Measurements from ENCODE around the gene TLN1.

TLN1 gene

DNA sequence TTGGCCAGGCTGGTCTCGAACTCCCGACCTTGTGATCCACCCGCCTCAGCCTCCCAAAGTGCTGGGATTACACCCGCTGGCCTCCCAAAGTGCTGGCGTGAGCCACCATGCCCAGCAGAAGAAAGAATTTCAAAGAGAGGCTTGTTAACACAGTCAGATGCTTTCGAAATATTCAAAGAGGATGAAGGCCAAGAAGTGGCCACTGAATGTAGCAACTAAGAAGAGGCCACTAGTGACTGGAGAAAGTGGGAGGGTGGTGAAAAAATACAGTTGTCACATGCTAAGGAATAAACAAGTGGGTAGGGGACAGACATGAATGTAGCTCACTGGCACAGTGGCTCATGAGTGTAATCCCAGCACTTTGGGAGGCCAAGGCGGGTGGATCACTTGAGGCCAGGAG, 29.3 kb downstream of the TLN1 start (continued):
- TF ChIP-seq, protein P1, sequence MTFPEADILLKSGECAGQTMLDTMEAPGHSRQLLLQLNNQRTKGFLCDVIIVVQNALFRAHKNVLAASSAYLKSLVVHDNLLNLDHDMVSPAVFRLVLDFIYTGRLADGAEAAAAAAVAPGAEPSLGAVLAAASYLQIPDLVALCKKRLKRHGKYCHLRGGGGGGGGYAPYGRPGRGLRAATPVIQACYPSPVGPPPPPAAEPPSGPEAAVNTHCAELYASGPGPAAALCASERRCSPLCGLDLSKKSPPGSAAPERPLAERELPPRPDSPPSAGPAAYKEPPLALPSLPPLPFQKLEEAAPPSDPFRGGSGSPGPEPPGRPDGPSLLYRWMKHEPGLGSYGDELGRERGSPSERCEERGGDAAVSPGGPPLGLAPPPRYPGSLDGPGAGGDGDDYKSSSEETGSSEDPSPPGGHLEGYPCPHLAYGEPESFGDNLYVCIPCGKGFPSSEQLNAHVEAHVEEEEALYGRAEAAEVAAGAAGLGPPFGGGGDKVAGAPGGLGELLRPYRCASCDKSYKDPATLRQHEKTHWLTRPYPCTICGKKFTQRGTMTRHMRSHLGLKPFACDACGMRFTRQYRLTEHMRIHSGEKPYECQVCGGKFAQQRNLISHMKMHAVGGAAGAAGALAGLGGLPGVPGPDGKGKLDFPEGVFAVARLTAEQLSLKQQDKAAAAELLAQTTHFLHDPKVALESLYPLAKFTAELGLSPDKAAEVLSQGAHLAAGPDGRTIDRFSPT (tag by site-specific recombination; IDR thresholded peaks at IDR 0.05), result no peak
- no peak for TF ChIP-seq BCL11B (tag by site-specific recombination; IDR thresholded peaks at IDR 0.05; ENCODE audit: low read depth)

DNA sequence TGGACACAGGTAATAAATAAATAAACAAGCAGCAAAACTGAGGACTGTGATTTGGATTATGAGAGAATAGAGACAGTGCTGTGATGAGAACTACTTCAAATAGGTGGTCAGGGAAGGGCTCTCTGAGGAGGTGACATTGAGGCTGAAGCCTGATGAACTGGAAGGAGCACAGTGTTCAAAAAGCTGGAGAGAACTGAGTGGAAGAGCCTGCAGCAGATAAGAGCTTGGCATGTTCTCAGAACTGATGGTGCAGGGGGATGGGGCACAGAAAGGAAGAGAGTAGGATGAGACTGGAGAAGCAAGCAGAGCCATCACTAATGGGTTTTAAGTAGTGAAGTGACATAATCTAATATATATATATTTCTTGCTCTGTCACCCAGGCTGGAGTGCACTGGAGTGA, 31.1 kb downstream of the TLN1 start:
- Histone ChIP-seq H3K4me1 (ENCODE audit: control insufficient read depth, insufficient read depth, low read length) (no peaks in the 10 kb centered on the region), H3K36me3 (ENCODE audit: control insufficient read depth in 2 of 2, insufficient read depth in 1 of 2, low read length in 2 of 2) (peaks cover 27 to 100% of the 10 kb centered on the region in 2 experiments), H3K27ac (ENCODE audit: extremely low read depth, low read depth, low read length) (no peak overlapping the region), H3K9me3 (ENCODE audit: control insufficient read depth, insufficient read depth, low read depth, low read length) (no peaks in the 10 kb centered on the region), H3K4me3 (ENCODE audit: low read depth, low read length) (no peak overlapping the region)
- CTCF ChIA-PET, result interaction anchor here (0.7 to 1.2 kb wide), 6 partner anchors 8 to 54 kb away, joined by 3 to 5 read pairs (median 3); partner anchors contain the start of gene ARHGEF39
- TF ChIP-seq ZBTB21 (tag by site-specific recombination; IDR thresholded peaks at IDR 0.05), result no peak
- POLR2A ChIA-PET, result interaction anchor here (0.6 to 1.3 kb wide), 3 partner anchors 27 to 56 kb away, joined by 3 read pairs; partner anchors contain the start of genes CREB3 and TLN1

DNA sequence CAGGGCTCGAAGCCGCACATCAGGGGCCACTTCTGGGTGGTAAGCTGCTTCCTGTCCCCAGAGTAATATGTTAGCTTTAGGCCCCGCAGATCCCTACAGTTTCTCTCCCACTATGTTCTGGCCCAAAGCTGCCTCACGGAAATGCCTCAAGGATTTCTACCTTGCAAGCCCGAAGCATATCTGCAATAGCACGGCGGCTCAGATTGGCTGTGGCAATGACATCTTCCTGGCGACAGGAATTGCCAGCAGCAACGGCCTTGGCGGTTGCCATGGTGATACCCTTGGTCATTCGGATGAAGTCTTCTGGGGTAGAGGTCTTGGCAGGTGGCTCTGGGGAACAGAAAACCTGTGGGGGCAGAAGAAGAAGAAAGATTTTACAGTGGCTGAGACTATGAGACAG, 32.0 kb downstream of the TLN1 start:
- Histone ChIP-seq H3K36me3 (ENCODE audit: control insufficient read depth in 2 of 2, insufficient read depth in 1 of 2, low read length in 2 of 2) (peaks cover 27 to 94% of the 10 kb centered on the region in 2 experiments), H3K9me3 (ENCODE audit: control insufficient read depth, insufficient read depth, low read depth, low read length) (no peaks in the 10 kb centered on the region), H3K4me3 (ENCODE audit: low read depth, low read length) (no peak overlapping the region), H3K4me1 (ENCODE audit: control insufficient read depth, insufficient read depth, low read length) (no peaks in the 10 kb centered on the region), H3K27ac (ENCODE audit: extremely low read depth, low read depth, low read length) (no peak overlapping the region)
- ChIA-PET CTCF (interaction anchor here (0.7 to 1.2 kb wide), 3 partner anchors 9 to 53 kb away, joined by 3 to 4 read pairs (median 3); no protein-coding TSS in a partner anchor), POLR2A (interaction anchor here (1.3 kb wide), 1 partner anchor 32 kb away, joined by 3 read pairs; the partner anchor contains the start of genes CREB3 and TLN1)
- TF ChIP-seq GLIS1 (tag by site-specific recombination; IDR thresholded peaks at IDR 0.05), result no peak

DNA sequence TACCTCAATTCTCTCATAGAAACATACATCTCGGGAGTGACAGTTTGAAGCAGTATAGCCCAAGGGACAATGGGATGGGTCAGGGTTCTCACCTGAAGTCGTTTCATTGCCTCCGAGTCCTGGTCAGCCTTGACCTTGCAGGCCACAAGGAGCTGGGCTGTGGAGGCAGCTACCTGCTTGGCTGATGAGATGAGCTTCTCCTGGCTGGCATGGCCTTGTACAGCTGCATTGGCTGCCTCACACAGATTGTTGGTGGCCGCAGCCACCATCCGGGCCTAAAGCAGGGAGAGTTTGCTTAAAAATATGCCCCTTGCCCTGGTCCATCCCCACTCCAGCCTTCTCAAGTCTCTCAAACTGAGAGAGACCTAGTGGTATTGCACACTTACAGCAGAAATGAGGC, 33.8 kb downstream of the TLN1 start:
- ChIA-PET POLR2A (no interaction called here), CTCF (interaction anchor here (1.1 to 9.0 kb wide), 6 partner anchors 12 to 137 kb away, joined by 3 to 157 read pairs (median 38); partner anchors contain the start of genes ARHGEF39, CCDC107, CREB3 and RMRP)
- TF ChIP-seq ZNF423 (tag by site-specific recombination; IDR thresholded peaks at IDR 0.05), result no peak
- no peak for TF ChIP-seq ZNF350 (tag by site-specific recombination; IDR thresholded peaks at IDR 0.05)
- TF ChIP-seq, protein P2, sequence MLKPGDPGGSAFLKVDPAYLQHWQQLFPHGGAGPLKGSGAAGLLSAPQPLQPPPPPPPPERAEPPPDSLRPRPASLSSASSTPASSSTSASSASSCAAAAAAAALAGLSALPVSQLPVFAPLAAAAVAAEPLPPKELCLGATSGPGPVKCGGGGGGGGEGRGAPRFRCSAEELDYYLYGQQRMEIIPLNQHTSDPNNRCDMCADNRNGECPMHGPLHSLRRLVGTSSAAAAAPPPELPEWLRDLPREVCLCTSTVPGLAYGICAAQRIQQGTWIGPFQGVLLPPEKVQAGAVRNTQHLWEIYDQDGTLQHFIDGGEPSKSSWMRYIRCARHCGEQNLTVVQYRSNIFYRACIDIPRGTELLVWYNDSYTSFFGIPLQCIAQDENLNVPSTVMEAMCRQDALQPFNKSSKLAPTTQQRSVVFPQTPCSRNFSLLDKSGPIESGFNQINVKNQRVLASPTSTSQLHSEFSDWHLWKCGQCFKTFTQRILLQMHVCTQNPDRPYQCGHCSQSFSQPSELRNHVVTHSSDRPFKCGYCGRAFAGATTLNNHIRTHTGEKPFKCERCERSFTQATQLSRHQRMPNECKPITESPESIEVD (tag by site-specific recombination; IDR thresholded peaks at IDR 0.05), result no peak
- TF ChIP-seq ZNF391 (tag by site-specific recombination; IDR thresholded peaks at IDR 0.05; ENCODE audit: borderline replicate concordance, low read depth), result no peak
- TF ChIP-seq ZNF138 (tag by site-specific recombination; IDR thresholded peaks at IDR 0.05; ENCODE audit: borderline replicate concordance), result no peak
- no peak for TF ChIP-seq ZBTB8A (tag by site-specific recombination; IDR thresholded peaks at IDR 0.05)
- TF ChIP-seq ZNF660 (tag by site-specific recombination; IDR thresholded peaks at IDR 0.05), result no peak
- TF ChIP-seq KLF1 (tag by site-specific recombination; IDR thresholded peaks at IDR 0.05), result no peak
- TF ChIP-seq, protein P3, sequence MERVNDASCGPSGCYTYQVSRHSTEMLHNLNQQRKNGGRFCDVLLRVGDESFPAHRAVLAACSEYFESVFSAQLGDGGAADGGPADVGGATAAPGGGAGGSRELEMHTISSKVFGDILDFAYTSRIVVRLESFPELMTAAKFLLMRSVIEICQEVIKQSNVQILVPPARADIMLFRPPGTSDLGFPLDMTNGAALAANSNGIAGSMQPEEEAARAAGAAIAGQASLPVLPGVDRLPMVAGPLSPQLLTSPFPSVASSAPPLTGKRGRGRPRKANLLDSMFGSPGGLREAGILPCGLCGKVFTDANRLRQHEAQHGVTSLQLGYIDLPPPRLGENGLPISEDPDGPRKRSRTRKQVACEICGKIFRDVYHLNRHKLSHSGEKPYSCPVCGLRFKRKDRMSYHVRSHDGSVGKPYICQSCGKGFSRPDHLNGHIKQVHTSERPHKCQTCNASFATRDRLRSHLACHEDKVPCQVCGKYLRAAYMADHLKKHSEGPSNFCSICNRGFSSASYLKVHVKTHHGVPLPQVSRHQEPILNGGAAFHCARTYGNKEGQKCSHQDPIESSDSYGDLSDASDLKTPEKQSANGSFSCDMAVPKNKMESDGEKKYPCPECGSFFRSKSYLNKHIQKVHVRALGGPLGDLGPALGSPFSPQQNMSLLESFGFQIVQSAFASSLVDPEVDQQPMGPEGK (tag by site-specific recombination; IDR thresholded peaks at IDR 0.05), result no peak
- TF ChIP-seq, protein P4, sequence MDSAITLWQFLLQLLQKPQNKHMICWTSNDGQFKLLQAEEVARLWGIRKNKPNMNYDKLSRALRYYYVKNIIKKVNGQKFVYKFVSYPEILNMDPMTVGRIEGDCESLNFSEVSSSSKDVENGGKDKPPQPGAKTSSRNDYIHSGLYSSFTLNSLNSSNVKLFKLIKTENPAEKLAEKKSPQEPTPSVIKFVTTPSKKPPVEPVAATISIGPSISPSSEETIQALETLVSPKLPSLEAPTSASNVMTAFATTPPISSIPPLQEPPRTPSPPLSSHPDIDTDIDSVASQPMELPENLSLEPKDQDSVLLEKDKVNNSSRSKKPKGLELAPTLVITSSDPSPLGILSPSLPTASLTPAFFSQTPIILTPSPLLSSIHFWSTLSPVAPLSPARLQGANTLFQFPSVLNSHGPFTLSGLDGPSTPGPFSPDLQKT (IDR thresholded peaks at IDR 0.05; ENCODE audit: borderline replicate concordance, low read depth, low read length), result no peak
- no peak for TF ChIP-seq ZBTB17 (tag by site-specific recombination; IDR thresholded peaks at IDR 0.05)
- Histone ChIP-seq H3K4me3 (ENCODE audit: low read depth, low read length) (no peak overlapping the region), H3K9me3 (ENCODE audit: control insufficient read depth, insufficient read depth, low read depth, low read length) (no peaks in the 10 kb centered on the region), H3K27ac (ENCODE audit: extremely low read depth, low read depth, low read length) (no peak overlapping the region), H3K36me3 (ENCODE audit: control insufficient read depth in 2 of 2, insufficient read depth in 1 of 2, low read length in 2 of 2) (peaks cover 27 to 76% of the 10 kb centered on the region in 2 experiments; a peak in 2 of 3 replicates), H3K4me1 (ENCODE audit: control insufficient read depth, insufficient read depth, low read length) (no peaks in the 10 kb centered on the region)
